Pancreas (tissue), 10 donors: ENCODE measurements around the gene CASP1. TPM values are rescaled to one million over a fixed set of nuclear protein-coding genes. Genes with fewer than 3 reads are reported as not detected.

Experiments
- ATAC-seq, 4 donors: fragments of 200-7000 bp; cut with Tn5 transposase; one replicate each; pipeline versions ENCODE4 v1.8.0 to v1.9.1; 2020; ENCODE audit warnings: mild to moderate bottlenecking in 4 of 4, moderate library complexity in 4 of 4
- DNase-seq, 6 donors: peaks; one replicate each; pipeline ENCODE4 v3.0.0-alpha.2; 2020
- FAIRE-seq: peaks from 2 replicates; lab custom pipeline; 2012; peaks lifted over from hg19 to GRCh38; lab: Jason Lieb, UNC
- H3K27ac ChIP-seq, 4 donors: fragments of 200-600 bp; sonication (generic); 1 replicate in 3 of 4; 2 replicates in 1 of 4; pipeline versions ENCODE4 v1.5.0 to v1.8.0; 2020
- H3K27me3 ChIP-seq, 4 donors: fragments of 200-600 bp; one replicate each; pipeline ENCODE4 v1.8.0; 2021
- H3K36me3 ChIP-seq, 3 donors: fragments of 200-600 bp; sonication (generic) in 1 of 3; one replicate each; pipeline versions ENCODE4 v1.5.0 to v1.8.0; 2020 to 2021
- H3K4me1 ChIP-seq, 3 donors: fragments of 200-600 bp; one replicate each; pipeline ENCODE4 v1.8.0; 2021
- H3K4me3 ChIP-seq, 4 donors: fragments of 200-600 bp; sonication (generic) in 2 of 4; one replicate each; pipeline versions ENCODE4 v1.5.0 to v1.8.0; 2020 to 2021
- H3K9me3 ChIP-seq, 4 donors: fragments of 200-600 bp; one replicate each; pipeline ENCODE4 v1.8.0; 2021
- CTCF ChIP-seq, 4 donors: fragments of 200-600 bp; sonication (generic) in 3 of 4; IDR thresholded peaks; one replicate each; pipeline versions ENCODE4 v1.5.0 to v1.8.0; 2021; ENCODE audit warnings: antibody characterized with exemption in 4 of 4
- WGBS, 2 donors: extraction: QIAGEN DNeasy Blood & Tissue Kit; methylation state at CpG; one replicate each; pipeline ENCODE4 v1.1.7; 2013; 5-methylcytosine and 5-hydroxymethylcytosine counted together
- intact Hi-C, 3 donors: fragments of 100-400 bp; cut with DNase I; formaldehyde crosslinking; loops; one replicate each; pipeline versions ENCODE4 v1.11.1 to v1.14.2; 2022
- polyA plus RNA-seq, 2 donors: library from polyadenylated mRNA; stranded (reverse); fragments of 200-250 nt; gene quantifications; one replicate each; pipeline ENCODE4 v1.2.3, GENCODE V29; 2013
- total RNA-seq, 6 donors: library from RNA; stranded (reverse); fragmentation: NEBNext Ultra II Directional in 4 of 6; extraction: Animal tissue kit (Norgen Biotek cat#: 25700) in 4 of 6; gene quantifications; one replicate each; pipeline versions ENCODE4 v1.2.1 to v1.2.4, GENCODE V29; 2021 to 2023
- donor health status: healthy with polysubstance abuse.
- donor health status: DM: no; HTN: no; CAD: no; lungs with moderate emphysema.
- donor health status: DM: no; HTN: no; CAD: no.
- donor health status: control.
- donor health status: control.
- donor health status: Bipolar disorder and iron deficiency.
- donor health status: DM: yes; HTN: yes; CAD: no.
- donor health status: DM: no; HTN: no; CAD: no.
- donor health status: DM: no; HTN: no; CAD: no.
- donor health status: DM: yes; HTN: yes; CAD: no.

CASP1 gene
- total and polyA plus RNA-seq, 8 donors = 1.9 to 17.4 (median 5.4) TPM

DNA sequence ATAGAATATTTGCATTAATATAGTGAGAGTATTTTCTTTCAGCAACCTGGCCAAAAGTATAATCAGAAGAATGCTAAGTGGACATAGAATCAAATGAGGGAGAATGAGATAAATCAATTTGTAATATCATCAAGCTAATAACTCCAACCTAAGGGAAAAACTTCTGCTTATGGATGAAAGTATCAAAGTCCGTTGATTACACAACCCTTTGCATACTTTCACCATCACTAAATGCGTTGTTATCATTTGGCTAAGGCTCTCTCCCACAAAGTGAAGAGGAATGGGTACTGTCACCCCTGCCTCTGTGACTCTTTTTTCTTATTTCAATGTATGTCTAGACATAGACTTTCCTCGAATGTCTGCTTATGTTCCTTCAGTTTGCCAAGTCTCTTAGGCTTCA is 50.1 kb downstream of the CASP1 start:
- DNase-seq (no peak), FAIRE-seq (no peak), ATAC-seq (no peak)
- Histone ChIP-seq H3K4me3 (no peak overlapping the region), H3K4me1 (no peaks in the 10 kb centered on the region), H3K27ac (no peak overlapping the region), H3K9me3 (no peaks in the 10 kb centered on the region), H3K27me3 (no peaks in the 10 kb centered on the region), H3K36me3 (no peaks in the 10 kb centered on the region)
- no peak for TF ChIP-seq CTCF (IDR thresholded peaks at IDR 0.05)
- intact Hi-C loops = no loop called here
- 38 to 50% methylated on average over 3 of the region's 3 CpGs for WGBS, 2 donors

GRCh38 chr11:104979839-104980238 is 55.1 kb downstream of the CASP1 start:
- WGBS, 2 donors = 83 to 89% methylated on average over 1 of the region's 1 CpG
- intact Hi-C loops = no loop called here
- no peak for TF ChIP-seq CTCF (IDR thresholded peaks at IDR 0.05)
- no peak overlapping the region for H3K4me3 ChIP-seq
- H3K36me3 ChIP-seq = no peaks in the 10 kb centered on the region
- DNase-seq (no peak), FAIRE-seq (no peak), ATAC-seq (no peak)
- no peaks in the 10 kb centered on the region for H3K4me1 ChIP-seq
- H3K27me3 ChIP-seq = no peaks in the 10 kb centered on the region
- H3K9me3 ChIP-seq = no peaks in the 10 kb centered on the region
- H3K27ac ChIP-seq = no peak overlapping the region

Other genes with a start within 250 kb of the CASP1 start
- under 1 TPM in 3 of 6 donors, not detected in 3; 0.16 to 0.23 (median 0.20) TPM for gene CASP12, start 136.7 kb downstream of the CASP1 start, total RNA-seq
- gene CASP12, start 136.7 kb downstream of the CASP1 start, polyA plus RNA-seq = under 1 TPM; 0.46 to 0.66 TPM
- gene CASP4, start 66.6 kb downstream of the CASP1 start, total RNA-seq = 10 to 100 TPM; 29.7 to 60.8 (median 42.9) TPM
- 10 to 100 TPM; 39.2 to 46.0 TPM for gene CASP4, start 66.6 kb downstream of the CASP1 start, polyA plus RNA-seq
- under 1 TPM in 1 of 6 donors, not detected in 5; 0.25 TPM for gene CASP5, start 12.0 kb downstream of the CASP1 start, total RNA-seq
- gene CASP5, start 12.0 kb downstream of the CASP1 start, polyA plus RNA-seq = under 1 TPM in 1 of 2 donors, not detected in 1; 0.12 TPM
- 1 to 10 TPM in 5 of 6 donors, under 1 TPM in 1; 0.51 to 9.8 (median 1.6) TPM for gene CARD16, start 10.2 kb upstream of the CASP1 start, total RNA-seq
- 1 to 10 TPM; 5.3 to 8.2 TPM for gene CARD16, start 10.2 kb upstream of the CASP1 start, polyA plus RNA-seq
- not detected for gene CARD18, start 104.6 kb upstream of the CASP1 start, total RNA-seq
- gene CARD18, start 104.6 kb upstream of the CASP1 start, polyA plus RNA-seq = under 1 TPM in 1 of 2 donors, not detected in 1; 0.33 TPM